ENCODE results near the gene SNRPA1. TPM values are rescaled to one million over a fixed set of nuclear protein-coding genes. Genes with fewer than 3 reads are reported as not detected.
"Not testable (repeated sequence)": the region's sequence is repeated elsewhere in the genome, so short reads cannot be mapped to it uniquely, and the experiment has no call there.

Gene SNRPA1
- total RNA-seq, 1 donor from 2014 or later = 79.5 TPM

- Mint-ChIP-seq H3K9me3 (ENCODE audit: unreplicated experiment) (no peaks in the 10 kb centered on the region), H3K4me3 (ENCODE audit: unreplicated experiment) (peak overlapping the region; percentile 100), H3K4me1 (ENCODE audit: low read depth, unreplicated experiment) (peaks cover 7% of the 10 kb centered on the region), H3K27me3 (ENCODE audit: low read depth, unreplicated experiment) (no peaks in the 10 kb centered on the region), H3K27ac (ENCODE audit: unreplicated experiment) (peak overlapping the region; percentile 93), H3K36me3 (ENCODE audit: low read depth, unreplicated experiment) (peaks cover 3% of the 10 kb centered on the region)
- no peak for TF ChIP-seq CTCF (IDR thresholded peaks at IDR 0.05; ENCODE audit: insufficient read depth, low read depth, low read length)
- TF ChIP-seq EZH2 (IDR thresholded peaks at IDR 0.05; ENCODE audit: insufficient read depth, low read length) = no peak
- Histone ChIP-seq H3K27ac (ENCODE audit: low read depth, low read length) (no peak overlapping the region), H3K36me3 (ENCODE audit: insufficient read depth, low read length) (peaks cover 21% of the 10 kb centered on the region), H3K9me3 (ENCODE audit: insufficient read depth, low read depth, low read length) (no peaks in the 10 kb centered on the region), H4K20me1 (ENCODE audit: insufficient read depth, low read length) (peaks cover 51% of the 10 kb centered on the region), H3K4me2 (ENCODE audit: low read length) (peak overlapping the region; percentile 96), H3K9ac (ENCODE audit: low read length) (peak overlapping the region; percentile 97), H3K27me3 (ENCODE audit: insufficient read depth, low read length) (no peaks in the 10 kb centered on the region), H3K4me3 (ENCODE audit: insufficient read depth, low read depth, low read length) (peak overlapping the region; percentile 98), H3K79me2 (ENCODE audit: insufficient read depth, low read length) (peaks cover 64% of the 10 kb centered on the region), H3K4me1 (ENCODE audit: insufficient read depth, low read length) (peaks cover 14% of the 10 kb centered on the region), H2AFZ (ENCODE audit: low read depth, low read length) (no peak overlapping the region)
- DNase-seq (ENCODE audit: low read depth) (no peak), FAIRE-seq (no peak)
Observed at GRCh38 chr15:101293122-101293521, 1.9 kb downstream of the SNRPA1 start.

GRCh38 chr15:101288905-101289513 lies 6.0 kb downstream of the SNRPA1 start:
- H3K9ac ChIP-seq (ENCODE audit: low read length) = no peak overlapping the region
- peaks cover 13% of the 10 kb centered on the region for H3K36me3 Mint-ChIP-seq (ENCODE audit: low read depth, unreplicated experiment)
- H3K4me3 ChIP-seq (ENCODE audit: insufficient read depth, low read depth, low read length) = no peak overlapping the region
- H4K20me1 ChIP-seq (ENCODE audit: insufficient read depth, low read length) = peaks cover 50% of the 10 kb centered on the region
- no peaks in the 10 kb centered on the region for H3K27me3 ChIP-seq (ENCODE audit: insufficient read depth, low read length)
- H3K4me1 Mint-ChIP-seq (ENCODE audit: low read depth, unreplicated experiment) = peaks cover 7% of the 10 kb centered on the region
- no peak overlapping the region for H3K27ac Mint-ChIP-seq (ENCODE audit: unreplicated experiment)
- no peak overlapping the region for H3K4me2 ChIP-seq (ENCODE audit: low read length)
- H2AFZ ChIP-seq (ENCODE audit: low read depth, low read length) = no peak overlapping the region
- H3K79me2 ChIP-seq (ENCODE audit: insufficient read depth, low read length) = peaks cover 62% of the 10 kb centered on the region
- H3K9me3 ChIP-seq (ENCODE audit: insufficient read depth, low read depth, low read length) = no peaks in the 10 kb centered on the region
- DNase-seq (ENCODE audit: low read depth) = no peak
- H3K27ac ChIP-seq (ENCODE audit: low read depth, low read length) = no peak overlapping the region
- FAIRE-seq = no peak
- H3K36me3 ChIP-seq (ENCODE audit: insufficient read depth, low read length) = peaks cover 49% of the 10 kb centered on the region
- H3K4me3 Mint-ChIP-seq (ENCODE audit: unreplicated experiment) = peak overlapping the region; percentile 36
- no peaks in the 10 kb centered on the region for H3K9me3 Mint-ChIP-seq (ENCODE audit: unreplicated experiment)
- H3K4me1 ChIP-seq (ENCODE audit: insufficient read depth, low read length) = peaks cover 9% of the 10 kb centered on the region
- TF ChIP-seq CTCF (IDR thresholded peaks at IDR 0.05; ENCODE audit: insufficient read depth, low read depth, low read length) (peak; percentile 62), EZH2 (IDR thresholded peaks at IDR 0.05; ENCODE audit: insufficient read depth, low read length) (no peak)
- no peaks in the 10 kb centered on the region for H3K27me3 Mint-ChIP-seq (ENCODE audit: low read depth, unreplicated experiment)

GRCh38 chr15:101287342-101287741 lies 7.7 kb downstream of the SNRPA1 start:
- Mint-ChIP-seq H3K27ac (ENCODE audit: unreplicated experiment) (peak overlapping the region; percentile 41), H3K36me3 (ENCODE audit: low read depth, unreplicated experiment) (peaks cover 13% of the 10 kb centered on the region)
- not testable (repeated sequence) for H3K4me2 ChIP-seq (ENCODE audit: low read length); H3K27me3 Mint-ChIP-seq (ENCODE audit: low read depth, unreplicated experiment); H3K4me1 Mint-ChIP-seq (ENCODE audit: low read depth, unreplicated experiment); FAIRE-seq; H3K27me3 ChIP-seq (ENCODE audit: insufficient read depth, low read length); H3K4me3 ChIP-seq (ENCODE audit: insufficient read depth, low read depth, low read length); H3K9ac ChIP-seq (ENCODE audit: low read length); H3K27ac ChIP-seq (ENCODE audit: low read depth, low read length); H3K4me1 ChIP-seq (ENCODE audit: insufficient read depth, low read length); H2AFZ ChIP-seq (ENCODE audit: low read depth, low read length); H3K9me3 Mint-ChIP-seq (ENCODE audit: unreplicated experiment); DNase-seq (ENCODE audit: low read depth); H3K9me3 ChIP-seq (ENCODE audit: insufficient read depth, low read depth, low read length); H3K4me3 Mint-ChIP-seq (ENCODE audit: unreplicated experiment)
- Histone ChIP-seq H4K20me1 (ENCODE audit: insufficient read depth, low read length) (peaks cover 35% of the 10 kb centered on the region), H3K36me3 (ENCODE audit: insufficient read depth, low read length) (peaks cover 58% of the 10 kb centered on the region), H3K79me2 (ENCODE audit: insufficient read depth, low read length) (peaks cover 45% of the 10 kb centered on the region)

Data from astrocyte (in vitro differentiated cells and primary cell).